Testis (tissue), 2 donors: ENCODE results near the gene RNF149.

Source experiments
- CTCF ChIP-seq, 3 experiments: fragments of 450-650 bp in 2 of 3; fragments of 200-600 bp in 1 of 3; sonication (generic) in 1 of 3; IDR thresholded peaks; one replicate each; pipeline ENCODE4 v1.5.1; 2016 to 2019; ENCODE audit warnings: antibody characterized with exemption in 3 of 3, mild to moderate bottlenecking in 2 of 3, moderate library complexity in 1 of 3
- POLR2A ChIP-seq: fragments of 450-650 bp; IDR thresholded peaks from one replicate; pipeline ENCODE4 v1.6.1; 2017; ENCODE audit warnings: antibody characterized with exemption, mild to moderate bottlenecking, moderate library complexity

GRCh38 chr2:101295895-101296294 lies 12.6 kb downstream of the RNF149 start:
- TF ChIP-seq CTCF (IDR thresholded peaks at IDR 0.05) (no peak), POLR2A (no peak)
